Right lobe of liver (tissue), 4 donors: Measurements from ENCODE around the gene TLR6.
A peak's percentile ranks its signal among the peaks of the same experiment; 100 is the strongest.

Source experiments
- CTCF ChIP-seq, 4 donors: fragments of 200-600 bp in 3 of 4; fragments of 450-650 bp in 1 of 4; IDR thresholded peaks; one replicate each; pipeline versions ENCODE4 v1.5.1 to v1.8.0; 2016 to 2022; ENCODE audit warnings: antibody characterized with exemption in 4 of 4, mild to moderate bottlenecking in 2 of 4
- POLR2A ChIP-seq: fragments of 450-650 bp; IDR thresholded peaks from one replicate; pipeline ENCODE4 v1.6.1; 2017; ENCODE audit warnings: antibody characterized with exemption, mild to moderate bottlenecking
- donor health status: DM: no; HTN: no; CAD: no.
- donor health status: DM: no; HTN: no; CAD: no.
- donor health status: DM: no; HTN: yes; CAD: no.

- TF ChIP-seq CTCF (IDR thresholded peaks at IDR 0.05) = peak in 1 of 4 donors; percentile 2
- peak; percentile 74 for TF ChIP-seq POLR2A
Measured at GRCh38 chr4:38867478-38868058, 11.0 kb upstream of the TLR6 start, which contains the start of gene FAM114A1.
